Endothelial cell of umbilical vein (primary cell): Measurements from ENCODE around the gene RIMBP2. TPM values are rescaled to one million over a fixed set of nuclear protein-coding genes. Genes with fewer than 3 reads are reported as not detected.

Source experiments
- BruUV-seq: library from RNA; stranded (reverse); fragments of 400-500 nt; replicated peaks from 2 replicates; lab custom pipeline; 2021; lab: Mats Ljungman, UMichigan
- CTCF ChIA-PET: fragments of 300-600, 350-600 bp; sonication (Branson Sonifier 250); formaldehyde crosslinking; loops from one replicate; lab custom pipeline; 2021; ENCODE audit warnings: antibody characterized with exemption, inconsistent platforms; lab: Charles Lee
- POLR2A ChIA-PET: fragments of 300-600, 350-600 bp; sonication (Branson Sonifier 250); formaldehyde crosslinking; loops from one replicate; lab custom pipeline; 2021; ENCODE audit warnings: antibody characterized with exemption, inconsistent platforms; lab: Charles Lee
- DNase-seq: peaks from one replicate; pipeline ENCODE4 v3.0.0-alpha.2; 2011; ENCODE audit warnings: low read depth, low spot score
- FAIRE-seq: peaks from 2 replicates; lab custom pipeline; 2011; peaks lifted over from hg19 to GRCh38; lab: Jason Lieb, UNC
- H2AFZ ChIP-seq: 2 replicates; pipeline ENCODE4 v1.6.0; 2012; ENCODE audit warnings: low read depth, low read length, control low read depth, inconsistent platforms
- H3K27ac ChIP-seq: 2 replicates; pipeline ENCODE4 v1.5.1; 2011; ENCODE audit warnings: low read depth, mild to moderate bottlenecking, control low read depth, low read length, moderate library complexity; ENCODE audit not compliant: insufficient read depth
- H3K27me3 ChIP-seq, 2 experiments: 2 replicates each; pipeline versions ENCODE4 v1.6.0 to v1.6.1; 2011; ENCODE audit warnings: low read length in 2 of 2, mixed read lengths in 1 of 2; ENCODE audit not compliant: control insufficient read depth in 2 of 2, insufficient read depth in 2 of 2
- H3K36me3 ChIP-seq, 2 experiments: 2 replicates in 1 of 2; 3 replicates in 1 of 2; pipeline ENCODE4 v1.5.1; 2011; ENCODE audit warnings: low read length in 2 of 2, mild to moderate bottlenecking in 1 of 2, moderate library complexity in 1 of 2; ENCODE audit not compliant: control insufficient read depth in 2 of 2, insufficient read depth in 2 of 2; ENCODE audit errors: extremely low read depth in 1 of 2
- H3K4me1 ChIP-seq: 3 replicates; pipeline ENCODE4 v1.5.1; 2011; ENCODE audit warnings: mild to moderate bottlenecking, low read length; ENCODE audit not compliant: control insufficient read depth, insufficient read depth; ENCODE audit errors: extremely low read depth
- H3K4me2 ChIP-seq: 2 replicates; pipeline ENCODE4 v1.6.1; 2011; ENCODE audit warnings: low read length, control low read depth, mixed read lengths; ENCODE audit not compliant: insufficient read depth
- H3K4me3 ChIP-seq, 3 experiments: fragments of 200-600 bp in 1 of 3; sonication (generic), shearing (Covaris generic) in 1 of 3; replicated peaks in 1 of 3; 2 replicates each; pipeline ENCODE4 v1.5.1; 2011 to 2016; ENCODE audit warnings: control low read depth in 3 of 3, low read length in 3 of 3, mild to moderate bottlenecking in 2 of 3, inconsistent platforms in 1 of 3, low read depth in 1 of 3, moderate library complexity in 1 of 3; ENCODE audit not compliant: insufficient read depth in 1 of 3
- H3K79me2 ChIP-seq: 2 replicates; pipeline ENCODE4 v1.6.0; 2012; ENCODE audit warnings: low read length, inconsistent platforms; ENCODE audit not compliant: control insufficient read depth, insufficient read depth
- H3K9ac ChIP-seq: replicated peaks from 2 replicates; pipeline ENCODE3; 2011; ENCODE audit warnings: low read length, control low read depth; ENCODE audit not compliant: insufficient read depth; ENCODE audit errors: extremely low read depth
- H3K9me1 ChIP-seq: replicated peaks from 3 replicates; pipeline ENCODE4 v1.6.0; 2011; ENCODE audit warnings: mild to moderate bottlenecking, low read length; ENCODE audit not compliant: control insufficient read depth, insufficient read depth; ENCODE audit errors: extremely low read depth
- H3K9me3 ChIP-seq: replicated peaks from 2 replicates; pipeline ENCODE4 v1.5.1; 2012; ENCODE audit warnings: low read length, inconsistent platforms; ENCODE audit not compliant: control insufficient read depth, insufficient read depth
- H4K20me1 ChIP-seq: replicated peaks from 2 replicates; pipeline ENCODE3; 2011; ENCODE audit warnings: mild to moderate bottlenecking, low read length; ENCODE audit not compliant: control insufficient read depth, insufficient read depth; ENCODE audit errors: extremely low read depth
- EZH2 ChIP-seq: IDR thresholded peaks from 2 replicates; pipeline ENCODE4 v1.6.1; 2012; ENCODE audit warnings: borderline replicate concordance, low read depth, mild to moderate bottlenecking, moderate library complexity, low read length, inconsistent platforms; ENCODE audit not compliant: severe bottlenecking
- FOS ChIP-seq: IDR thresholded peaks from 2 replicates; pipeline ENCODE4 v1.6.1; 2011; ENCODE audit warnings: mild to moderate bottlenecking, low read length, moderate library complexity, borderline replicate concordance; ENCODE audit not compliant: insufficient read depth
- GATA2 ChIP-seq: IDR thresholded peaks from 2 replicates; pipeline ENCODE4 v1.7.0; 2011; ENCODE audit warnings: low read depth, mild to moderate bottlenecking, moderate library complexity, mixed read lengths, low read length; ENCODE audit not compliant: insufficient read length, insufficient read depth
- JUN ChIP-seq: IDR thresholded peaks from 2 replicates; pipeline ENCODE4 v1.6.1; 2011; ENCODE audit warnings: borderline replicate concordance, low read depth; ENCODE audit not compliant: insufficient read length, insufficient read depth
- MAX ChIP-seq: IDR thresholded peaks from 2 replicates; pipeline ENCODE4 v1.6.1; 2011; ENCODE audit not compliant: insufficient read depth, insufficient read length
- MYC ChIP-seq: IDR thresholded peaks from one replicate; pipeline ENCODE4 v1.6.1; 2011; ENCODE audit warnings: mild to moderate bottlenecking, low read depth, low read length
- POLR2A ChIP-seq: IDR thresholded peaks from 2 replicates; pipeline ENCODE4 v1.6.1; 2012; ENCODE audit warnings: low read depth, mild to moderate bottlenecking, control low read depth, low read length
- POLR2AphosphoS5 ChIP-seq: IDR thresholded peaks from 2 replicates; pipeline ENCODE4 v1.6.1; 2012; ENCODE audit warnings: low read depth, mild to moderate bottlenecking, control low read depth, low read length, moderate library complexity; ENCODE audit not compliant: insufficient read depth
- dilution Hi-C: fragments of 300-500 bp; cut with MboI; formaldehyde crosslinking; loops from one replicate; pipeline ENCODE4 v1.15.0; 2019; ENCODE audit warnings: low sequenced_read_pairs; ENCODE audit not compliant: extremely low pct_ligation_motif_present
- intact Hi-C: fragments of 100-400 bp; cut with micrococcal nuclease; formaldehyde crosslinking; loops from one replicate; pipeline ENCODE4 v1.10.0; 2022
- polyA plus RNA-seq, 4 experiments: library from polyadenylated mRNA; depleted of rRNA in 3 of 4; stranded (reverse) in 3 of 4; unstranded in 1 of 4; fragments of >200 nt; gene quantifications; 2 replicates each; pipeline versions ENCODE4 v1.2.1 to v1.2.3, GENCODE V29; 2011 to 2012; ENCODE audit warnings: missing spikeins in 1 of 4
- total RNA-seq: library from RNA; stranded (reverse); gene quantifications from 2 replicates; pipeline ENCODE4 v1.2.3, GENCODE V29; 2021
- TF ChIP-seq, protein P1 (sequence below), 2 donors: IDR thresholded peaks; 1 replicate in 1 of 2; 2 replicates in 1 of 2; pipeline ENCODE4 v1.5.1; 2011; ENCODE audit warnings: low read length in 2 of 2, mild to moderate bottlenecking in 2 of 2, moderate library complexity in 2 of 2, control low read depth in 1 of 2, inconsistent platforms in 1 of 2, low read depth in 1 of 2; ENCODE audit not compliant: insufficient read depth in 1 of 2; ENCODE audit errors: extremely low read depth in 1 of 2

The RIMBP2 gene
- total and polyA plus RNA-seq, 2 donors (not counting 3 experiments of a cell fraction or from before 2014, with no cell fraction given): 0.04 TPM; not detected in 1

GRCh38 chr12:130454296-130454695, 261.8 kb downstream of the RIMBP2 start:
- no peak overlapping the region for H3K27ac ChIP-seq
- no peaks in the 10 kb centered on the region for H3K27me3 ChIP-seq
- H3K4me1 ChIP-seq: no peaks in the 10 kb centered on the region
- ChIA-PET POLR2A (no interaction called here), CTCF (no interaction called here)
- H2AFZ ChIP-seq: no peak overlapping the region
- intact Hi-C loops (no loop called here), dilution Hi-C loops (no loop called here)
- TF ChIP-seq EZH2 (no peak), MYC (no peak), JUN (no peak), GATA2 (no peak), POLR2A (no peak), FOS (no peak), MAX (no peak), POLR2AphosphoS5 (no peak)
- TF ChIP-seq, protein P1, sequence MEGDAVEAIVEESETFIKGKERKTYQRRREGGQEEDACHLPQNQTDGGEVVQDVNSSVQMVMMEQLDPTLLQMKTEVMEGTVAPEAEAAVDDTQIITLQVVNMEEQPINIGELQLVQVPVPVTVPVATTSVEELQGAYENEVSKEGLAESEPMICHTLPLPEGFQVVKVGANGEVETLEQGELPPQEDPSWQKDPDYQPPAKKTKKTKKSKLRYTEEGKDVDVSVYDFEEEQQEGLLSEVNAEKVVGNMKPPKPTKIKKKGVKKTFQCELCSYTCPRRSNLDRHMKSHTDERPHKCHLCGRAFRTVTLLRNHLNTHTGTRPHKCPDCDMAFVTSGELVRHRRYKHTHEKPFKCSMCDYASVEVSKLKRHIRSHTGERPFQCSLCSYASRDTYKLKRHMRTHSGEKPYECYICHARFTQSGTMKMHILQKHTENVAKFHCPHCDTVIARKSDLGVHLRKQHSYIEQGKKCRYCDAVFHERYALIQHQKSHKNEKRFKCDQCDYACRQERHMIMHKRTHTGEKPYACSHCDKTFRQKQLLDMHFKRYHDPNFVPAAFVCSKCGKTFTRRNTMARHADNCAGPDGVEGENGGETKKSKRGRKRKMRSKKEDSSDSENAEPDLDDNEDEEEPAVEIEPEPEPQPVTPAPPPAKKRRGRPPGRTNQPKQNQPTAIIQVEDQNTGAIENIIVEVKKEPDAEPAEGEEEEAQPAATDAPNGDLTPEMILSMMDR (IDR thresholded peaks at IDR 0.05; ENCODE audit: extremely low read depth in 1 of 2, insufficient read depth in 1 of 2, low read depth in 1 of 2, low read length in 2 of 2): no peak
- H3K79me2 ChIP-seq: no peaks in the 10 kb centered on the region
- H4K20me1 ChIP-seq: no peaks in the 10 kb centered on the region
- H3K4me3 ChIP-seq: no peak overlapping the region
- no peaks in the 10 kb centered on the region for H3K36me3 ChIP-seq
- FAIRE-seq: no peak
- H3K9me1 ChIP-seq: no peaks in the 10 kb centered on the region
- peaks cover 6% of the 10 kb centered on the region for H3K9me3 ChIP-seq
- no peak overlapping the region for H3K4me2 ChIP-seq
- no peak overlapping the region for H3K9ac ChIP-seq
- no TSS peak for BruUV-seq
- DNase-seq: no peak
